A204.1 (cell line): ENCODE data around the gene PKP1.

Source experiments
- FAIRE-seq: peaks from 2 replicates; lab custom pipeline; 2012; peaks lifted over from hg19 to GRCh38; lab: Jason Lieb, UNC

The PKP1 gene

DNA sequence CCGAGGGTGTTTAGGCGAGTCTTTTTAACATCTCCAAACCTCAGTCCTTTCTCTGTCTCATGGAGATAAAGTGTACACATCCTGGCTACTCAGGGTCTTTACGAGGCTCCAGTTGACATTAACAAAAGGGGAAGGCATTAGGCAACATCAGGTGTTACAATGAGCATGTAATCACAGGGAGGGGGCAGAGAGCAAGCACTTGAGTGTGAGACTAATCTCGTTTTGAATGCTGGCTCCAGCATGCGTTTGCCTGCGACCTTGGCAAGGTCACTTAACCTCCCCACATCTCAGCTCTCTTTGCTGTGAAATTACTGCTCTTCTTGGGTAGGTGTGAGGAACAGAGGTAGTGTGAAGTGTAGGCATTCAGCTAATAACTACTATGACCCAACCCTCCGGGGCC lies 91.1 kb downstream of the PKP1 start:
- no peak for FAIRE-seq

DNA sequence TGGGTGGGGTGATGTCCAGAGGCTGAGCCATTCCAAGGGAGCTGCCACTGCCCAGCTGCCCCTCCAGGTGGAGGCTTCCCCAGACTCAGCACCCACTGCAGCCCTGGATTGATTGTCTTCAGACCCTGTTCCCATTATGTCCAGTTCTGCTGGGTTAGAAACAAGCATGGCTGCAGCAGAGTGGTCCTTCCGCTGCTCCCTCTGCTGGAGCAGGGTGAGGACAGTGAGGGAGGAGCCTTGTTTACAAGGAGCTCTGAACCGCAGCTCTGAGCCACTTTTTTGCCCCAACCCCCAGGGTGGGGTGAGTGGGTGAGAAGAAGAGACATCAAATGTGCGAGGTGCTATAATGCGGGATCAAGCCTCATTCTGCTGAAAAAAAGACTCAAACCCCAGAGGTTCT lies 91.9 kb downstream of the PKP1 start:
- no peak for FAIRE-seq

DNA sequence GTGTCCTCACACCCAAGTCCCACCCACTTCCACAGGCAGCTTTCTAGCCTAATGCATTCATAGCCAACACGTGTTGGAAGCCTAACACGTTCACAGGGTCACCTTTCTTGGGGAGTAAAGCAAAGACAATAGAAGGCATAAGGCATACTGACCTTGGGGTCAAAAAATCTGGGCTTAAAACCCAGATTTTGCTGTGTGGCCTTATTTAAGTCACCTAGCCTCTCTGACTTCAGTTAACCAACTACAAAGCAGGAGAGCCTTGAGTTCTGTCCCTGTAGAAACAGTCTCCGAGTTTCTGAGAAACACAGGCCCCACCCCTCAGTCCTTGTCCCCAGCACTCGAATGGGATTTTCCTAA lies 92.8 kb downstream of the PKP1 start:
- FAIRE-seq = no peak

DNA sequence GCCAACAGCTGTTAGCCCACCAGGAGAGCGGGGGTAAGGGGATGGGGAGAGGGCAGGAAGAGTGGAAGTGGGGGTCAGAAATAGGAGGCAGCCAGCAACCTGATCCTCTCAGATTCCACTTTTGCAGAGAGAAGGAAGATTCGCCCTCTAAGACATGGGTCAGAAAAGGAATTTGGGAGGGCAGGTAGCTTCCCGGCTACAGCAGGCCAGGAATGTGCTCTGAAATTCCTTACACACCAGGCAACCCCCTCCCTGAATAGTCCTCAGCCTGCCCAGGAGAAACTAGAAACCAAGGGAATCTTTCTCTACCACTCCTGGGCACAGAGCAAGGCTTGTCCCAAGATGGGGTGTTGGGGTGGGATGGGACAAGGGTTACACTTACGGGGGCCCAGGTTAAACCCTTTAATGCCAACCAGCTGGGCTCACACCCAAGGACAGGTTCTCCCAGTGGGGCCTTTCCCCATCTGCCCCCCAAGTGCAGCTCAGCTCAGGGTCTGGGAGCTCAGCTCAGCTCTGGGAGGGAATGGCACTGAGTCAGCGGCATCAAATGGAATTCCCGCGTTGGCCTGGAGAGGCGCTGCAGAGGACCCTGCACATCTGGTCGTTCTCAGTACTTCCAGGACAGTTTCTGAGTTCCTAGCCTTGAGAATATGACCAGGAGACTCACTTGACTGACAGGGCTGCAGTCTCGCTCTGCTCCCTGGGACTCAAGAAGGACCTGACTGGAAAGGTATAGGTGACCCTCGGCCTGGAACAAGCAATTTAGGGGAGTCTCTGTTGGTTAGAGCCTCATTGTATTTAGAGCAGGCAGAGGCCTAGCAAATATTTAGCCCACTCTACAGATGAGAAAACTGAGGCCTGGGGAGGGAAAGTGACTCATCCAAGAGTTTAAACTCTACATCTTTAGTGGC lies 93.4 kb downstream of the PKP1 start:
- FAIRE-seq = no peak

DNA sequence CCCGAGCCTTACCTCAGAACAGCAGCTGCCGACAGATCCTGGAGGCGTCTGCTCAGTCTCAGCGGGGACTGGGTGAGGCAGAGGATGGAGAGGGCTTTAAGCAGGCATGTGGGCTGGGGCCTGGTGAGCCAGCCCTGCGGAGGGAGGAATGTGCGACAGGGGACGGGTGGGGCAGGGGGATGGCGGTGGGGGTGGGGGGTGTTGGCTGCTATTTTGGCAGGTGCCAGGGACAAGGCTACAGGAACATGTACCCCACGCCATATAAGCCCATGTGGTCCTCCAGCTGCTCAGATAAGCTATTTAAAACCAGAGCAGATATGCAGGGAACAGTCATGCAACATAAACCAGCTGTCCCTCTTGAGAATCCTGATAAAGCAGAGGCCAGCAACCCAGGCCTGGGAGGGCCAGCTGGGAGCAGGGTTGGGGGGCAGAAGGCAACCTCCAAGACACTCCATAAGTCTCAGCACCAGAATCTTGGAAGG lies 94.3 kb downstream of the PKP1 start, which contains the start of gene TNNT2:
TNNT2 (minus strand) TSS at position 70 of the 482 bp plus-strand sequence. CDS start 4,426 bp downstream, outside the sequence.
- no peak for FAIRE-seq

DNA sequence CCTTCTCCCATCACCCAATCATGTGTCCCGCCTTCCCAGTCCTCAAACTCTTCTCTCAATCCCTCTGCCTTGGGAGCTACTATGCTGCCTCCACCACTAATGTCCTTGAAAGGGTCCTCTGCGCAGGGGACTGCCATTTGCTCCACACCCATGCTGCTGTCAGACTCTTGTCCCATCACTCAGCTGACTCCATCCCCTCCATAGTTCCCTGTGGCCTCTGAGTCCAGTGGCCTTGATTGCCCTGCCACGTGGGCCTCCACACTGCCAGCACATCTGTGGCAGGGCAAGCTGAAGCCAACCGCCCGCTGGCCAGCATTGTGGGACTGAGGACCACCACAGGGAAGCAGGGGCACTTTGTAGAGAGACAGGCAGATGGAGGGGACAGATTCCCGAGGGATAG lies 95.5 kb downstream of the PKP1 start:
- no peak for FAIRE-seq

DNA sequence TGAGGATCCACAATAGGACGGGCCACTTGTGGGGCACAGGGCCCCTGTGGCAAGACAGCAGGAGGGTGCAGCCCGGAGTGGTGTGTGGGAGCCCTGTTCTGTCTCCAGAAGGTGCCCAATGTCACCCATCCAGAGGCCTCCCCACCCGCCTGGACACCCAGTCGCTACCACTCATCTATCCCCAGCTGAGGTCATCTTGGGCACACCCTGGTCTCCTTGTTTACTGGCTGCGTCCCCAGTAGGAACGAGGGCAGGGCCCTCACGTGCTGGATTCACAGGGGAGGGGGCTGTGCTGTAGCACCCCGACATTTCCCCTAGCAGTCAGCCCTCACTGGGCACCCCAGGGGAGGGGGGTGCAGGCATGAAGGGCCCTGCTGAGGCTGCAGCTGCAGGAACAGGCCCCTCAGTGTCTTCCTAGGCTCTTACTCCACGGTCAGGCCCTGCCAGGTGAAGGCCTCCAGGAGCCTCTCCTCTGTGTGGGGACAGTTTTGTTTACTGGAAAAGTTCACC lies 96.5 kb downstream of the PKP1 start:
- FAIRE-seq = no peak

DNA sequence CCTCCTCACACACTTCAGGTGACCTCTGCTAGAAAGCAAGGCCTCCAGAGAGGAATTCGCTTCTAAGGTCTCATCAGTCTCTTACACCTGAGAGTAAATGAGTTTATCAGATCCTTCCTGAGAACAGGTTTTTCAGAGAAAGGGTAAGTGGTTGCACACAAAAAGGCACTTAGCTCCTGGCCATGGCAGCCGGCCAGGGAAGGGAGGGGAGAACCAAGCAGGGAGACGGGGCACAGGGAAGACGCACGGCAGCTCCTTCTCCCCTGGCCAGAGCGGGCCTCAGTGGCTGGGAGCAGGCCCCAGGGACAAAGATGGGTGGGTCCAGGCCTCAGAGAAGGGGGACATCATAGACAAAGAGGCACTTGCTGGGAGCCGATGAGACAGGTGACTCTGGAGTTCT lies 97.8 kb downstream of the PKP1 start:
- no peak for FAIRE-seq
